ENCODE data around the gene ADAD1. TPM values are rescaled to one million over a fixed set of nuclear protein-coding genes. Genes with fewer than 3 reads are reported as not detected.

Gene ADAD1
- total RNA-seq, 1 donor from 2014 or later, result not detected

- no peak for DNase-seq (ENCODE audit: low read depth, low spot score)
Measured at GRCh38 chr4:122456231-122457116, 77.7 kb downstream of the ADAD1 start, which contains the start of gene IL2. TSS of gene IL2 (minus strand) at chr4:122456725. CDS start at chr4:122456440, 285 bp downstream.

- DNase-seq (ENCODE audit: low read depth, low spot score), result no peak
Measured at GRCh38 chr4:122458625-122459024, 79.8 kb downstream of the ADAD1 start.

- DNase-seq (ENCODE audit: low read depth, low spot score), result no peak
Measured at GRCh38 chr4:122469457-122469856, 90.6 kb downstream of the ADAD1 start.

GRCh38 chr4:122475233-122475632, 96.4 kb downstream of the ADAD1 start:
- no peak for DNase-seq (ENCODE audit: low read depth, low spot score)

- DNase-seq (ENCODE audit: low read depth, low spot score), result no peak
Measured at GRCh38 chr4:122476126-122476525, 97.3 kb downstream of the ADAD1 start.

- no peak for DNase-seq (ENCODE audit: low read depth, low spot score)
Measured at GRCh38 chr4:122476745-122477144, 97.9 kb downstream of the ADAD1 start.

Other genes with a start within 250 kb of the ADAD1 start
- gene BLTP1, start 226.7 kb upstream of the ADAD1 start, total RNA-seq, result 42.8 and 55.4 TPM in 2 replicates
- not detected in 2 replicates for gene IL2, start 77.7 kb downstream of the ADAD1 start, total RNA-seq
- gene IL21, start 242.1 kb downstream of the ADAD1 start, total RNA-seq, result not detected in 2 replicates